AG04449 (cell line): ENCODE data around the gene ARMS2.

ENCODE experiments used
- CTCF ChIA-PET: fragments of 350-600 bp; formaldehyde crosslinking; extraction: SDS; loops from one replicate; lab custom pipeline; 2021; ENCODE audit warnings: antibody characterized with exemption; lab: Yijun Ruan, JAX
- POLR2A ChIA-PET: fragments of 400-600, 350-600 bp; formaldehyde crosslinking; extraction: SDS; loops from one replicate; lab custom pipeline; 2020; ENCODE audit warnings: antibody characterized with exemption, inconsistent platforms; lab: Yijun Ruan, JAX
- DNase-seq: peaks from one replicate; pipeline ENCODE4 v3.0.0-alpha.2; 2010; ENCODE audit warnings: low read depth, low spot score
- H3K4me3 ChIP-seq: 2 replicates; pipeline ENCODE4 v1.5.1; 2011; ENCODE audit warnings: low read depth, mild to moderate bottlenecking, control low read depth, low read length
- TF ChIP-seq, protein P1 (sequence below): IDR thresholded peaks from one replicate; pipeline ENCODE4 v1.5.1; 2011; ENCODE audit warnings: mild to moderate bottlenecking, moderate library complexity, low read length, control low read depth, inconsistent platforms; ENCODE audit not compliant: insufficient read depth; ENCODE audit errors: missing control alignments

Gene ARMS2

DNA sequence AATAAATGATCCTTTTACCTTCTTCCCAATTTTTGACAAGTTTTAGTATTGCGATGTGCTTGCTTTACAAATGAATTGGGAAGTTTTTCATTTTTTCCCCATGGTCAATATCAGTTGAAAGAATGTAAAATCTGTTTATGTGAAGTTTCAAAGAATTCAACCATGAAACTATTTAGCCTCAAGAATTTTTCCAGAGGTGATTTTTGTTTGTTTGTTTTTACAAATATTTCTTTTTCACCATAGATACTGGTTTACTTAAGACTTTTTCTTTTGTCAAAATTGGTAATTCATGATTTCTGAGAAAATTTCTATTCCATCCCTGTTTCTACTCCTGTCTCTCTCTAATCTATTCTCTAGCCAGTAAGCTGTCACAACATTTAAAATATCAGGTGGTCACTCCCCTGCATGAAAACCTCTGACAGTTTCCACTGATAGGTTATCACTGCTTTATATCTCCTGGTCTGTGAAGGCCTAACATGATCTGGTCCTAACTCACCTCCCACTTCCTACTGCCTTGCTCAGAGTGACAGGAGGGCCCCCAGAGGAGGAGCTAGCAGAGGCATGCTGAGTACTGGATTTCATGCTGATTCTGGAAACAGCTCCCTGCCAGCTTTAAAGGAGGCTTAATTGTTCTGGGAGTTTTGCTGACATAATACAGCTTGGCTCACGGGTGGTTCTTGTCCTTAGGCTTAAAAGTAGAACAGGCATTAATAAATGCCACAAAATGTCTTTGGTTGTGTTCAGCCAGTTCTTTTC, 7.6 kb upstream of the ARMS2 start:
- ChIA-PET POLR2A (interaction anchor here (0.6 kb wide), 1 partner anchor 13 kb away, joined by 3 read pairs; no protein-coding TSS in a partner anchor), CTCF (interaction anchor here (0.7 to 3.0 kb wide), 4 partner anchors 11 to 151 kb away, joined by 3 to 16 read pairs (median 3); no protein-coding TSS in a partner anchor)
- TF ChIP-seq, protein P1, sequence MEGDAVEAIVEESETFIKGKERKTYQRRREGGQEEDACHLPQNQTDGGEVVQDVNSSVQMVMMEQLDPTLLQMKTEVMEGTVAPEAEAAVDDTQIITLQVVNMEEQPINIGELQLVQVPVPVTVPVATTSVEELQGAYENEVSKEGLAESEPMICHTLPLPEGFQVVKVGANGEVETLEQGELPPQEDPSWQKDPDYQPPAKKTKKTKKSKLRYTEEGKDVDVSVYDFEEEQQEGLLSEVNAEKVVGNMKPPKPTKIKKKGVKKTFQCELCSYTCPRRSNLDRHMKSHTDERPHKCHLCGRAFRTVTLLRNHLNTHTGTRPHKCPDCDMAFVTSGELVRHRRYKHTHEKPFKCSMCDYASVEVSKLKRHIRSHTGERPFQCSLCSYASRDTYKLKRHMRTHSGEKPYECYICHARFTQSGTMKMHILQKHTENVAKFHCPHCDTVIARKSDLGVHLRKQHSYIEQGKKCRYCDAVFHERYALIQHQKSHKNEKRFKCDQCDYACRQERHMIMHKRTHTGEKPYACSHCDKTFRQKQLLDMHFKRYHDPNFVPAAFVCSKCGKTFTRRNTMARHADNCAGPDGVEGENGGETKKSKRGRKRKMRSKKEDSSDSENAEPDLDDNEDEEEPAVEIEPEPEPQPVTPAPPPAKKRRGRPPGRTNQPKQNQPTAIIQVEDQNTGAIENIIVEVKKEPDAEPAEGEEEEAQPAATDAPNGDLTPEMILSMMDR: no peak
- H3K4me3 ChIP-seq: no peak overlapping the region
- no peak for DNase-seq

DNA sequence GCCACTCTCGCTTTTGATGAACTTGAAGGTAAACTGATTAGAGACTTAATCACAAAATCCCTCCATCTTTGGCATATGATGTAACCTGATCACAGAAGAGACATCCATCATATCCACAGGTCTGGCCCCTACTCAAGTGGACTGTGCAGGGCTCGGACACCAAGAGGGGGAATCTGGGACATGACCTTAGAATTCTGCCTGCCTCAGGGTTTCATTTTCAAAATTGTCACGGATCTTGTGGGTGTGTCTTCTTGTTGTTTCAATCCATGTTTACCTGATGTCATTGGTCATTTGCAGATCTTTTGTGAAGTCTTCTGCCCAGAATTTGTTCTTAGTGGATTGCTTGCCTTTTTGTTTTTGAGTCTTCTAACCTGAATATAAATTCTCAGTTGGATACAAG, 5.9 kb upstream of the ARMS2 start:
- ChIA-PET CTCF (interaction anchor here (1.0 to 3.0 kb wide), 2 partner anchors 14 to 118 kb away, joined by 5 to 16 read pairs; no protein-coding TSS in a partner anchor), POLR2A (no interaction called here)
- DNase-seq: no peak
- H3K4me3 ChIP-seq: no peak overlapping the region
- TF ChIP-seq, protein P1: no peak

DNA sequence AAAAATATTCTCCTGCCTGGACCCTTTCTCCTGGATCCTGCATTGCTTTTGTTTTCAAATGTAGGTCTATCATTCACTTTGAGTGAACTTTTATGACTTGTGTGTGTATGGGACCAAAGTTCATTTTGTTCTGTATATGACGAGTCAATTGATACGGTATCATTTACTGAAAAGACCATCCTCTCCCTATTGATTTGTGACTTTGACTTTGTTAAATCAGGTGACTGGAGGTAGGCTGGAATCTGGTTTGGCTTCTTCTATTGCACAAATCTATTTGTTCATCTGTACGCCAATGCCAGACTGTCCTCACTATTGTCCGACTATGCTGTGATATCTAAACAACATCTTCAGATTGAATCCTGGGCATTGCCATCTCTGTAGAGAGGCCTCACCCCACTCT, 5.3 kb upstream of the ARMS2 start:
- ChIA-PET CTCF (interaction anchor here (1.0 to 2.4 kb wide), 5 partner anchors 10 to 181 kb away, joined by 3 to 15 read pairs (median 5); no protein-coding TSS in a partner anchor), POLR2A (interaction anchor here (1.0 kb wide), 1 partner anchor 46 kb away, joined by 3 read pairs; no protein-coding TSS in a partner anchor)
- no peak overlapping the region for H3K4me3 ChIP-seq
- no peak for DNase-seq
- TF ChIP-seq, protein P1: no peak

DNA sequence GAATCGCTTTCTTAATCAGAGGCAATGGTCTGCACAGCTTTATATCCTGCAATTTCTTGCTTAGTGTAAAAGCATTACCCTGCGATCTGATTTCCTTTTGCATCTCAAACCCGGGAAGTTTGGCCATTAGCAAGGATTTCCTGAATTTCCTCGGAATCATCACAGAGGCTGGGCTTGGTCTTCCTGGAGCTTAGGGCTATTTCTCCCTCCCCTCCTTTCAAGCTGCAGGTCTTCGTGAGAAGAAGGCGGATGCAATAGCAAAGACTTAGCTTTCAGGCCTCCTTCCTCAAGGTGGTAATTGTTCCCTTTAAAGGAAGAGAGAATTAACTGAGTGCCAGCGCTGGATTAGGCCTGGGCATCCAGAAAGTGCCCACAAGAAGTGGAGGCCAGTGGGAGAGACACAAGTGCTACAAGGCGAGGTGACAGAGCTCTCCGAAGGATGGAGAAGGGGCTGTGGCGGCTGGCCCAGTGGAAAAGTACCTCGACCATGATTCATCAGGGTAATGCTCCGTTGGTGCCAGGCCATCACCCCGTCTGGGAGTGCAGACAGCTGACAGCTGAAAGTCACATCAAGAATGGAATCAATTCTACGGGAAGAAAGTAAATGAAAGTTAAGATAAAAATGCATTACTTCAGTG, 4.0 kb upstream of the ARMS2 start:
- ChIA-PET CTCF (interaction anchor here (0.6 to 2.4 kb wide), 8 partner anchors 10 to 251 kb away, joined by 3 to 15 read pairs (median 4); partner anchors contain the start of gene HTRA1), POLR2A (interaction anchor here (1.0 kb wide), 1 partner anchor 45 kb away, joined by 3 read pairs; no protein-coding TSS in a partner anchor)

DNA sequence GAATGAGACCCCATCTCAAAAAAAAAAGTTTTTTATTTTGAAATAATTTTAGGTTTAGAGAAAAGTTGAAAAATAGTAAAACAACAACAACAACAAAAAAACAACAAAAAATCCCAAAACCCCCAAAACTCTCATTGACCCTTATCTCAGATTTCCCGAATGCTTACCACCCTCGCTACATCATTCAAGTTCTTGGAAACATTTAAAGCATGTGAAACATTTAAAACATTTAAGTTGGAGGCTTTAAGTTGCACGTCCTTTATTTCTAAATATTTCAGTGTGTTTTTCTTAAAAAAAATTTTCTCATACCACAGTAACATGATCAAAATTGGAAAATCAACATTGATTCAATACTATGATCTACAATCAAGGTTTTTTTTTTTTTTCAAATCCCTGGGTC, 382 bp upstream of the ARMS2 start:
- CTCF ChIA-PET: interaction anchor here (1.0 to 3.6 kb wide), 5 partner anchors 19 to 160 kb away, joined by 3 to 26 read pairs (median 3); no protein-coding TSS in a partner anchor
- POLR2A ChIA-PET: no interaction called here
- no peak overlapping the region for H3K4me3 ChIP-seq
- TF ChIP-seq, protein P1: no peak
- no peak for DNase-seq

More for the DNA sequence above, 4.0 kb upstream of the ARMS2 start:
- no peak overlapping the region for H3K4me3 ChIP-seq
- TF ChIP-seq, protein P1: no peak
- DNase-seq: no peak
